ENCODE results near the gene ZXDB. TPM values are rescaled to one million over a fixed set of nuclear protein-coding genes. Genes with fewer than 3 reads are reported as not detected.
"Not testable (repeated sequence)": the region's sequence is repeated elsewhere in the genome, so short reads cannot be mapped to it uniquely, and the experiment has no call there.

Gene ZXDB
- total RNA-seq, result 10 to 100 TPM in 2 of 6 donors, 1 to 10 TPM in 4; 6.3 to 11.0 (median 7.5) TPM

- WGBS, 2 donors, result 9 to 35% methylated on average over 13 to 16 of the region's 39 CpGs
- H3K27ac ChIP-seq, result peak within 1 kb of the TSS; percentile 92 to 97 (median 95)
- not testable (repeated sequence) for DNase-seq, H3K36me3 ChIP-seq, H3K9me3 ChIP-seq, H3K27me3 ChIP-seq
- H3K4me3 ChIP-seq, result peak within 1 kb of the TSS; percentile 54 to 64 (median 59)
- H3K4me1 ChIP-seq, result peaks cover 1 to 29% (median 8%) of the 10 kb centered on the region in 4 donors
- ATAC-seq (ENCODE audit: low FRiP score in 2 of 2), result peak; percentile 74 to 78
These were observed at the start of gene ZXDB for GRCh38 chrX:57591284-57592159. TSS of gene ZXDB (plus strand) at chrX:57592011. CDS start at chrX:57592049, 38 bp downstream.

GRCh38 chrX:57565198-57565597 lies 26.6 kb upstream of the ZXDB start:
- Histone ChIP-seq H3K4me1 (no peaks in the 10 kb centered on the region), H3K4me3 (no peak overlapping the region), H3K27ac (no peak overlapping the region), H3K36me3 (no peaks in the 10 kb centered on the region), H3K9me3 (no peaks in the 10 kb centered on the region), H3K27me3 (no peaks in the 10 kb centered on the region)
- 59% methylated on average over 4 of the region's 4 CpGs; no CpG with 5 or more reads in 1 of the 2 donors for WGBS, 2 donors
- DNase-seq (no peak), ATAC-seq (ENCODE audit: low FRiP score in 2 of 2) (no peak)
- TF ChIP-seq CTCF (IDR thresholded peaks at IDR 0.05) (no peak), POLR2A (IDR thresholded peaks at IDR 0.05) (no peak), EP300 (IDR thresholded peaks at IDR 0.05) (no peak), POLR2AphosphoS5 (IDR thresholded peaks at IDR 0.05) (no peak)

GRCh38 chrX:57573754-57574153 lies 18.1 kb upstream of the ZXDB start:
- Histone ChIP-seq H3K4me3 (no peak overlapping the region), H3K9me3 (no peaks in the 10 kb centered on the region), H3K36me3 (no peaks in the 10 kb centered on the region), H3K27me3 (no peaks in the 10 kb centered on the region), H3K27ac (no peak overlapping the region), H3K4me1 (no peaks in the 10 kb centered on the region)
- ATAC-seq (ENCODE audit: low FRiP score in 2 of 2), result no peak
- DNase-seq, result no peak
- WGBS, 2 donors, result 21 to 40% methylated on average over 2 of the region's 2 CpGs
- TF ChIP-seq POLR2A (IDR thresholded peaks at IDR 0.05) (no peak), POLR2AphosphoS5 (IDR thresholded peaks at IDR 0.05) (no peak), CTCF (IDR thresholded peaks at IDR 0.05) (peak in 1 of 6 experiments; percentile 7), EP300 (IDR thresholded peaks at IDR 0.05) (no peak)

- not testable (repeated sequence) for ATAC-seq (ENCODE audit: low FRiP score in 2 of 2)
These were observed 8.9 kb upstream of the ZXDB start for GRCh38 chrX:57582948-57583347.

GRCh38 chrX:57583477-57583876 lies 8.3 kb upstream of the ZXDB start:
- Histone ChIP-seq H3K4me3 (no peak overlapping the region), H3K9me3 (no peaks in the 10 kb centered on the region), H3K4me1 (no peaks in the 10 kb centered on the region), H3K27ac (no peak overlapping the region), H3K36me3 (no peaks in the 10 kb centered on the region), H3K27me3 (no peaks in the 10 kb centered on the region)
- TF ChIP-seq POLR2A (IDR thresholded peaks at IDR 0.05) (no peak), CTCF (IDR thresholded peaks at IDR 0.05) (no peak), POLR2AphosphoS5 (IDR thresholded peaks at IDR 0.05) (no peak), EP300 (IDR thresholded peaks at IDR 0.05) (no peak)
- ATAC-seq (ENCODE audit: low FRiP score in 2 of 2), result no peak
- no peak for DNase-seq
- 56 to 83% methylated on average over 1 to 5 of the region's 5 CpGs for WGBS, 2 donors

More at GRCh38 chrX:57582948-57583347, 8.9 kb upstream of the ZXDB start:
- not testable (repeated sequence) for H3K36me3 ChIP-seq, H3K9me3 ChIP-seq, H3K27me3 ChIP-seq, H3K4me3 ChIP-seq, DNase-seq, H3K27ac ChIP-seq, H3K4me1 ChIP-seq
- 70 to 74% methylated on average over 9 of the region's 9 CpGs for WGBS, 2 donors
